Hepatocyte (in vitro differentiated cells): Measurements from ENCODE around the gene PVALEF. TPM values are rescaled to one million over a fixed set of nuclear protein-coding genes. Genes with fewer than 3 reads are reported as not detected.

ENCODE experiments used
- DNase-seq: peaks from one replicate; pipeline ENCODE4 v3.0.0-alpha.2; 2016; ENCODE audit warnings: low spot score
- H2AFZ ChIP-seq: fragments of 200-600 bp; sonication (generic); 2 replicates; pipeline ENCODE4 v1.6.0; 2016; ENCODE audit warnings: antibody characterized with exemption, mild to moderate bottlenecking
- H3K27ac ChIP-seq: fragments of 200-600 bp; sonication (generic); 2 replicates; pipeline ENCODE4 v1.5.1; 2016; ENCODE audit warnings: mild to moderate bottlenecking
- H3K27me3 ChIP-seq: fragments of 200-600 bp; sonication (generic); 2 replicates; pipeline ENCODE4 v1.6.1; 2016
- H3K36me3 ChIP-seq: fragments of 200-600 bp; sonication (generic); replicated peaks from 2 replicates; pipeline ENCODE4 v1.5.1; 2016; ENCODE audit warnings: low read depth; ENCODE audit not compliant: insufficient read depth
- H3K4me1 ChIP-seq: fragments of 200-600 bp; sonication (generic); 2 replicates; pipeline ENCODE4 v1.5.1; 2016; ENCODE audit warnings: mild to moderate bottlenecking, moderate library complexity; ENCODE audit not compliant: insufficient read depth
- H3K4me2 ChIP-seq: fragments of 200-600 bp; sonication (generic); 2 replicates; pipeline ENCODE4 v1.6.0; 2016
- H3K4me3 ChIP-seq: fragments of 200-600 bp; sonication (generic); 2 replicates; pipeline ENCODE4 v1.5.1; 2016; ENCODE audit warnings: mild to moderate bottlenecking
- H3K79me2 ChIP-seq: fragments of 200-600 bp; sonication (generic); 2 replicates; pipeline ENCODE4 v1.6.0; 2017; ENCODE audit warnings: mild to moderate bottlenecking
- H3K9me2 ChIP-seq: fragments of 200-600 bp; sonication (generic); replicated peaks from 2 replicates; pipeline ENCODE4 v1.6.0; 2017; ENCODE audit warnings: mild to moderate bottlenecking; ENCODE audit not compliant: insufficient read depth
- H3K9me3 ChIP-seq: fragments of 200-600 bp; sonication (generic); 2 replicates; pipeline ENCODE4 v1.5.1; 2016; ENCODE audit warnings: low read depth, mild to moderate bottlenecking
- H4K20me1 ChIP-seq: fragments of 200-600 bp; sonication (generic); 2 replicates; pipeline ENCODE4 v1.6.0; 2016; ENCODE audit warnings: mild to moderate bottlenecking; ENCODE audit not compliant: insufficient read depth, poor library complexity, severe bottlenecking
- EZH2 ChIP-seq: fragments of 200-600 bp; sonication (generic); IDR thresholded peaks from 2 replicates; pipeline ENCODE4 v1.6.1; 2016; ENCODE audit warnings: antibody characterized with exemption, mild to moderate bottlenecking, borderline replicate concordance
- EZH2phosphoT487 ChIP-seq: fragments of 200-600 bp; sonication (generic); IDR thresholded peaks from one replicate; pipeline ENCODE4 v1.6.1; 2018; ENCODE audit warnings: antibody characterized with exemption, mild to moderate bottlenecking, low read depth, moderate library complexity; ENCODE audit not compliant: unreplicated experiment, severe bottlenecking
- WGBS: methylation state at CpG from one replicate; pipeline ENCODE4 v1.1.6; 2016; ENCODE audit warnings: low lambda C conversion rate; ENCODE audit errors: missing lambda C conversion rate; 5-methylcytosine and 5-hydroxymethylcytosine counted together
- polyA plus RNA-seq: library from polyadenylated mRNA; unstranded; fragments of >200 nt; fragmentation: Nextera tagmentation; extraction: Ambion mirVana; gene quantifications from 2 replicates; pipeline ENCODE4 v1.2.1, GENCODE V29; 2016
- total RNA-seq: library from RNA; depleted of rRNA; stranded (reverse); fragments of >200 nt; gene quantifications from 2 replicates; pipeline ENCODE4 v1.2.3, GENCODE V29; 2014
- TF ChIP-seq, protein P1 (sequence below): fragments of 200-600 bp; sonication (generic); IDR thresholded peaks from 2 replicates; pipeline ENCODE4 v1.5.1; 2016; ENCODE audit warnings: antibody characterized with exemption, mild to moderate bottlenecking; ENCODE audit not compliant: poor library complexity

PVALEF gene
- total and polyA plus RNA-seq, 2 experiments from 2014 or later, result 0.15 TPM; not detected in 1

GRCh38 chr17:81210466-81210865, 45.2 kb downstream of the PVALEF start:
- Histone ChIP-seq H3K27ac (no peak overlapping the region), H3K27me3 (no peaks in the 10 kb centered on the region), H3K9me3 (no peaks in the 10 kb centered on the region), H3K79me2 (no peaks in the 10 kb centered on the region), H3K4me3 (no peak overlapping the region), H2AFZ (no peak overlapping the region), H4K20me1 (no peaks in the 10 kb centered on the region), H3K4me1 (no peaks in the 10 kb centered on the region), H3K9me2 (no peaks in the 10 kb centered on the region), H3K36me3 (no peaks in the 10 kb centered on the region), H3K4me2 (no peak overlapping the region)
- TF ChIP-seq, protein P1, sequence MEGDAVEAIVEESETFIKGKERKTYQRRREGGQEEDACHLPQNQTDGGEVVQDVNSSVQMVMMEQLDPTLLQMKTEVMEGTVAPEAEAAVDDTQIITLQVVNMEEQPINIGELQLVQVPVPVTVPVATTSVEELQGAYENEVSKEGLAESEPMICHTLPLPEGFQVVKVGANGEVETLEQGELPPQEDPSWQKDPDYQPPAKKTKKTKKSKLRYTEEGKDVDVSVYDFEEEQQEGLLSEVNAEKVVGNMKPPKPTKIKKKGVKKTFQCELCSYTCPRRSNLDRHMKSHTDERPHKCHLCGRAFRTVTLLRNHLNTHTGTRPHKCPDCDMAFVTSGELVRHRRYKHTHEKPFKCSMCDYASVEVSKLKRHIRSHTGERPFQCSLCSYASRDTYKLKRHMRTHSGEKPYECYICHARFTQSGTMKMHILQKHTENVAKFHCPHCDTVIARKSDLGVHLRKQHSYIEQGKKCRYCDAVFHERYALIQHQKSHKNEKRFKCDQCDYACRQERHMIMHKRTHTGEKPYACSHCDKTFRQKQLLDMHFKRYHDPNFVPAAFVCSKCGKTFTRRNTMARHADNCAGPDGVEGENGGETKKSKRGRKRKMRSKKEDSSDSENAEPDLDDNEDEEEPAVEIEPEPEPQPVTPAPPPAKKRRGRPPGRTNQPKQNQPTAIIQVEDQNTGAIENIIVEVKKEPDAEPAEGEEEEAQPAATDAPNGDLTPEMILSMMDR, result no peak
- TF ChIP-seq EZH2 (no peak), EZH2phosphoT487 (no peak)
- 95% methylated on average over 10 of the region's 10 CpGs for WGBS
- DNase-seq, result no peak

DNA sequence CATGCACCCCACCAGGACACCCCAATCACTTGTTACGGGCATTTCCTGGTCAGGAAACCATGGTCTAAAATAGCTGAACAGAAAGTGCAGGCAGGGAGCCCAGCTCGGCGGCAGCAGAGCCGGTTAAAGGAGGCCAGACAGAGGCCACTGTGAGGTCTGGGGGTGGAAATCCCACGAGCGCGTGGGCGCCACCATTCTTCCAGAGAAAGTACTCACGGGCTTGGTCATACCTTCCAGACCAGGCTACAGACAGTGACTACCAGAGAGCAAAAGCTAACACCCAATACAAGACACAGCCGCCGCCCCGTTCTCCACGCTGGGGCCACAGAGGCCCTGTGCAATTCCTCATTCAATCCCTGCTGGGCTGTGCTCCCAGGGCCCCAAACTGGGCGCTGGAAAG, 45.6 kb downstream of the PVALEF start:
- WGBS, result 84% methylated on average over 14 of the region's 14 CpGs
- H3K4me3 ChIP-seq, result no peak overlapping the region

DNA sequence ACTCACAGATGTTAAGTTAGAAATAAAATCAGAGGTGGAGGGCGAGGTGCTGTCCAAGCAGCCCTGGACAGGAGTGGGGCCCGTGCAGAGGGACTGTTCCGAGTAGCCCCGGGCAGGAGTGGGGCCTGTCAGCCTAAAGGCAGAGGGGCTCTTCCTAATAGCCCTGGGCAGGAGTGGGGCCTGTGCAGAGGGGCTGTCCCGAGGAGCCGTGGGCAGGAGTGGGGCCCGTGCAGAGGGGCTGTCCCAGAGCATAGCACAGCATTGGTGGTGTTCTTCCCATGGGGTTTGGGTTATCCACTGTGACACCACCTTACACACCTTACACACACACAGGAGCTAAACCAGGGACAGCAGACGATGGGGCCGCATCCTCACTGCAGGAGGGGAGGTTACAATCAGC, 47.1 kb downstream of the PVALEF start:
- H3K9me3 ChIP-seq, result no peaks in the 10 kb centered on the region
- no peaks in the 10 kb centered on the region for H3K79me2 ChIP-seq
- H3K27ac ChIP-seq, result no peak overlapping the region
- H3K4me3 ChIP-seq, result no peak overlapping the region
- DNase-seq, result no peak
- no peak overlapping the region for H2AFZ ChIP-seq
- H3K4me2 ChIP-seq, result no peak overlapping the region
- H3K4me1 ChIP-seq, result no peaks in the 10 kb centered on the region
- TF ChIP-seq, protein P1, result no peak
- no peak for TF ChIP-seq EZH2
- TF ChIP-seq EZH2phosphoT487, result no peak
- no peaks in the 10 kb centered on the region for H3K36me3 ChIP-seq
- H3K27me3 ChIP-seq, result no peaks in the 10 kb centered on the region
- H3K9me2 ChIP-seq, result no peaks in the 10 kb centered on the region
- WGBS, result 88% methylated on average over 9 of the region's 9 CpGs
- H4K20me1 ChIP-seq, result no peaks in the 10 kb centered on the region

More for the DNA sequence above, 45.6 kb downstream of the PVALEF start:
- Histone ChIP-seq H3K4me1 (no peaks in the 10 kb centered on the region), H2AFZ (no peak overlapping the region), H3K27me3 (no peaks in the 10 kb centered on the region), H3K4me2 (no peak overlapping the region), H3K9me3 (no peaks in the 10 kb centered on the region), H3K27ac (no peak overlapping the region), H3K9me2 (no peaks in the 10 kb centered on the region), H3K79me2 (no peaks in the 10 kb centered on the region), H3K36me3 (no peaks in the 10 kb centered on the region), H4K20me1 (no peaks in the 10 kb centered on the region)
- TF ChIP-seq, protein P1, result no peak
- TF ChIP-seq EZH2phosphoT487 (no peak), EZH2 (no peak)
- no peak for DNase-seq

DNA sequence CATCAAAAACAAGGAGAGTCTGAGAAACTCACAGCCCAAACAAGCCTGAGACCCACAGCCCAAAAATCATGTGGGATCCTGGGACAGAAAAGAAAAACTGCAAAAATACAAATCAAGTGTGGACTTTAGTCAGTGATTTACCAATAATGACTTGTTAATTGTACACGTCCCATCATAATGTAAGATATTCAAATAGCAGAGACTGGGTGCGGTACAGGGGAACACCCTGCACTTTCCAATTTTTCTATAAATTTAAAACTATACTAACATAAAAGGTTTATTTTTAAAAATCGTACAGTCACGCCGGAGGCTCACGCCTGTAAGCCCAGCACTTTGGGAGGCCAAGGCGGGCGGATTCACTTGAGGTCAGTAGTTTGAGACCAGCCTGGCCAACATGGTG, 48.7 kb downstream of the PVALEF start:
- no peaks in the 10 kb centered on the region for H4K20me1 ChIP-seq
- no peaks in the 10 kb centered on the region for H3K79me2 ChIP-seq
- H3K27ac ChIP-seq, result no peak overlapping the region
- no peak overlapping the region for H2AFZ ChIP-seq
- no peaks in the 10 kb centered on the region for H3K9me3 ChIP-seq
- no peak overlapping the region for H3K4me3 ChIP-seq
- H3K9me2 ChIP-seq, result no peaks in the 10 kb centered on the region
- no peaks in the 10 kb centered on the region for H3K27me3 ChIP-seq
- H3K4me2 ChIP-seq, result no peak overlapping the region
- no peaks in the 10 kb centered on the region for H3K36me3 ChIP-seq
- TF ChIP-seq, protein P1, result no peak
- no peak for TF ChIP-seq EZH2phosphoT487
- TF ChIP-seq EZH2, result no peak
- 98% methylated on average over 8 of the region's 8 CpGs for WGBS
- DNase-seq, result no peak
- no peaks in the 10 kb centered on the region for H3K4me1 ChIP-seq
